CD4-positive, alpha-beta T cell treated with Interleukin-2 at 100 ng/mL for 4 hours (primary cell): Measurements from ENCODE around the gene NISCH.
"Not testable (repeated sequence)": the region's sequence is repeated elsewhere in the genome, so short reads cannot be mapped to it uniquely, and the experiment has no call there.

Source experiments
- DNase-seq: peaks from one replicate; pipeline ENCODE4 v3.0.0-alpha.2; 2020; ENCODE audit warnings: low spot score

Gene NISCH

DNA sequence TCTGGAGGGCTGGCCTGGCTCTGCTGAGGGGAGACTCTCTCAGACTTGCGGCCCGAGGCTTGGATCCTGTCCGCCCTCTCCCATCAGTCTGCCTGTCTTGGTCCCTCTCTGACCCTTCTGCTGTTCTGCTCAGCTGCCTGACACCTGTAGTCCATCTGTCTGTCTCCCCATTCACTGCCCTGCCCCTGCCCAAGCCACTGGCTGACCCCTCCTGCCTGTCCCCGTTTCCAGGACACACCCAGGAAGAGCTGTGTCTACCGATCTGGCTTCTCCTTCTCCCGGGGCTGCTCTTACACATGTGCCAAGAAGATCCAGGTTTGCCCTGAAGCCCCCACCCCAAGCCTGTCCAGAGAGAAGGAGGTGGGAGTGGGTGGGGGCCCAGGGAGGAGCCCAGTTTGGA, 59.8 kb downstream of the NISCH start:
- no peak for DNase-seq

DNA sequence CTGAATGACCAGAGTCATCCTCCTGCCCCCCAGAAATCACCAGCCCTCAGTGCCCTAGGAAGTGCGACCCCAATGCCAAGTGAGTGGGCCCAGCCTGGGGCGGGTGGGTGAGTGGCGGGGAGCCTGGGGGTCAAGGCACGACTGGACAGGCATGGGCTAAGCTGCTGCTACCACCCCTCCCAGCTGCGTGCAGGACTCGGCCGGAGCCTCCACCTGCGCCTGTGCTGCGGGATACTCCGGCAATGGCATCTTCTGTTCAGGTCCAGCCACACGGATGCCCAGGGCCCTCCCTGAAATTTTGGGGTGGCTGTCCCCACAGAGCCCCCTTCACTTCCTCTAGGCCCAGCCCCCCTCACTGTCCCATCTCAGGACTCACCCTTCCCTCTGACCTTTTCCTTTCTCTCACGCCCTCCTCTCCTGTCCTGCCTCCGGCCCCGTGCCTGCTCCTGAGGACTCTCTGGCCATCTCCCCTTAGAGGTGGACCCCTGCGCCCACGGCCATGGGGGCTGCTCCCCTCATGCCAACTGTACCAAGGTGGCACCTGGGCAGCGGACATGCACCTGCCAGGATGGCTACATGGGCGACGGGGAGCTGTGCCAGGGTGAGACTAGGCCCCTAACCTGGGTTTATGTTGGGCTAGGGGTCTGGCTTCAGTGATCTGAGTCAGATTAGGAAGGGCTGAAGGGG, 61.2 kb downstream of the NISCH start:
- no peak for DNase-seq

GRCh38 chr3:52517796-52518722, 62.7 kb downstream of the NISCH start:
- DNase-seq = no peak

DNA sequence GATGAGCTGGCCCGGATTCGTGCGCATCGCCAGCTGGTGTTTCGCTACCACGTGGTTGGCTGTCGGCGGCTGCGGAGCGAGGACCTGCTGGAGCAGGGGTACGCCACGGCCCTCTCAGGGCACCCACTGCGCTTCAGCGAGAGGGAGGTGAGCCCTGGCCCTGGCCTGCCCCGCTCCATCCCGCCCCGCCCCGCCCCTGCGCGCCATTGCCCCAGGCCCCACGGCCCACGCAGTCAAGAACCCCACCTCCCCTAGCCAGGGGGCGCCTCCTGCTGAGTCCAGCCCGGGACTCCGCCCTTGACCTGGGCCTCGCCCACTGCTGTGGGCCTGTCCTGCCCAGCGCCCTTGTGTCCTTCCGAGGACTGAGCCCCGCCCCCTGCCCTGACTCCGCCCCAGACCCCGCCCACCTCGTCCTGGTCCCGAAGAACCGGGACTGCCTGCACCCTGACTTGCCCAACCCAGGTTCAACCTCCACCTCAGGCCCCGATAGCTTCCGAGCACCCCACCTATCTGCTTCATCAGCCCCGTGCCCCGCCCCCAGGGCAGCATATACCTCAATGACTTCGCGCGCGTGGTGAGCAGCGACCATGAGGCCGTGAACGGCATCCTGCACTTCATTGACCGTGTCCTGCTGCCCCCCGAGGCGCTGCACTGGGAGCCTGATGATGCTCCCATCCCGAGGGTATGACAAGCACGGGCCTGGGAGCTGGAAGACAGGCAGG, 63.5 kb downstream of the NISCH start:
- DNase-seq = no peak

DNA sequence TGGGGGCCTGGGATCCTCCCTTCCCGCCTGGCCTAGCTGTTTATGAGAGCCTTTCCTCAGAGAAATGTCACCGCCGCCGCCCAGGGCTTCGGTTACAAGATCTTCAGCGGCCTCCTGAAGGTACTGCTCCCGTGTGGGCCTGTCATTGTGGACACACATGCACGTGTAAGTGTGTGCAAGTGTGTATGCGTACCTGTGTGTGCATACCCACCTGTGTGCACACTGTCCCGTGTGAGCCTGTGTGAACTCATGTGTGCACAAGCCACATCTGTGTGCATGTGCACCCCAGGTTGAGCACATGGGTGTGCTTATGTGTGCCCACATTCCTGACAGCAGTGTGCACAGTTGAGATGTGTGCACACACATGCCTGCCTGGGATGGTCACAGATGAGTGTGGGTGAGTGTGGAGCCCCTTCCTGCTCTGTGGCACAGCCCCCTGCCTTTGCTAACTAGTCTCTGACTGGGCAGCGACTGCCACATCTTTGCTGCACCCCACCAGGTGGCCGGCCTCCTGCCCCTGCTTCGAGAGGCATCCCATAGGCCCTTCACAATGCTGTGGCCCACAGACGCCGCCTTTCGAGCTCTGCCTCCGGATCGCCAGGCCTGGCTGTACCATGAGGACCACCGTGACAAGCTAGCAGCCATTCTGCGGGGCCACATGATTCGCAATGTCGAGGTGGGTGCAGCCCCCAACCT, 64.2 kb downstream of the NISCH start:
- no peak for DNase-seq

DNA sequence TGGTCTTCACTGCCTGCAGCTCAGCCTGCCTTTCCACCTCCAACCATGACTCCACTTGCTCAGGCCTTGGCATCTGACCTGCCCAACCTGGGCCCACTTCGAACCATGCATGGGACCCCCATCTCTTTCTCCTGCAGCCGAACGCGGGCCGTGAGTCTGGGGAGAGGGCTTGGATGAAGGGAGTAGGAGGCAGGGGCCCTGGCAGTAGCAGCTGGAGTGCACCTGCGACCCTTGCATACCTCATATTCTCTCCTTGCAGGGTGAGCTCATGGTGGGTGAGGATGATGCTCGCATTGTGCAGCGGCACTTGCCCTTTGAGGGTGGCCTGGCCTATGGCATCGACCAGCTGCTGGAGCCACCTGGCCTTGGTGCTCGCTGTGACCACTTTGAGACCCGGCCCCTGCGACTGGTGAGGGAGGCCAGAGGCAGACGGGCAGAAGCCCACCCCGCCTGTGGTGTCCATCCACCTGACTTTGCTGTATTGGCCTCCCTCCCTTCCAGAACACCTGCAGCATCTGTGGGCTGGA, 64.8 kb downstream of the NISCH start:
- no peak for DNase-seq

DNA sequence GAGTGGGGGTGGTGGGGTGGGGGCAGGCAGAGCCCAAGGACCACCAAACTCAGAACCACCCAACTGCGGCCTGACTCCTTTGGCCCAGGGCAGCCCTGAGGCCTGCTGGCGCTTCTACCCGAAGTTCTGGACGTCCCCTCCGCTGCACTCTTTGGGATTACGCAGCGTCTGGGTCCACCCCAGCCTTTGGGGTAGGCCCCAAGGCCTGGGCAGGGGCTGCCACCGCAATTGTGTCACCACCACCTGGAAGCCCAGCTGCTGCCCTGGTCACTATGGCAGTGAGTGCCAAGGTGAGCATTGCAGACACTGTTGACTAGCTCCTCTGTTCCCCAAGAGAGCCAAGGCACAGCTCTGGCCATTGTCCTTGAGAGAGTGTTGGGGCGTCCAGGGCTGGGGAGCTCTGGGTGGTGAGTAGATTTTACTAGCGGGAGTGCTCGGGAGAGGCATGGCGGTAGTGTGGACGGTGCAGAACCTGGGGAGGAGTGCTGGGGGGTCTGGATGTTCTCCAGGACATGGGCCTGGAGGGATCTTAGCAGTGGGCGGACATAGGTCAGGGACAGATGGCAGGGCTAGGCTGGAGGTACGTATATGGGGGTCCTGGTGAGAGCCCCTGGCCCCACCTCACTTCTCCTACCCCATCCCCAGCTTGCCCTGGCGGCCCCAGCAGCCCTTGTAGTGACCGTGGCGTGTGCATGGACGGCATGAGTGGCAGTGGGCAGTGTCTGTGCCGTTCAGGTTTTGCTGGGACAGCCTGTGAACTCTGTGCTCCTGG, 65.5 kb downstream of the NISCH start:
- no peak for DNase-seq

- no peak for DNase-seq
These were observed 66.1 kb downstream of the NISCH start for GRCh38 chr3:52521488-52521824.

DNA sequence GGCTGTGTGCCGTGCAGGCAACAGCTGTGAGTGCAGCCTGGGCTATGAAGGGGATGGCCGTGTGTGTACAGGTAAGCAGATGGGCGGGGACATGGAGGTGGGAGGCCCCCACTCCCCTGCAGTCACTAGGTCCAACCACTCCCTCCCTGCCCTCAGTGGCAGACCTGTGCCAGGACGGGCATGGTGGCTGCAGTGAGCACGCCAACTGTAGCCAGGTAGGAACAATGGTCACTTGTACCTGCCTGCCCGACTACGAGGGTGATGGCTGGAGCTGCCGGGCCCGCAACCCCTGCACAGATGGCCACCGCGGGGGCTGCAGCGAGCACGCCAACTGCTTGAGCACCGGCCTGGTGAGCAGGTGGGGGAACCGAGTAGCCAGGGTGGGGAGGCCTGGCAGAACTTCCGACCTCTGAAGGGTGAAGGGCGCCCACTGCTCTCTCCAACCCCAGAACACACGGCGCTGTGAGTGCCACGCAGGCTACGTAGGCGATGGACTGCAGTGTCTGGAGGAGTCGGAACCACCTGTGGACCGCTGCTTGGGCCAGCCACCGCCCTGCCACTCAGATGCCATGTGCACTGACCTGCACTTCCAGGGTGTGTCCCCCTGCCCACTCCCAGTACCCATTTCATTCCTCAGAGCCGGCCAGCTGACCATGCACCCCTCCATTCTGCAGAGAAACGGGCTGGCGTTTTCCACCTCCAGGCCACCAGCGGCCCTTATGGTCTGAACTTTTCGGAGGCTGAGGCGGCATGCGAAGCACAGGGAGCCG, 66.7 kb downstream of the NISCH start:
- no peak for DNase-seq

DNA sequence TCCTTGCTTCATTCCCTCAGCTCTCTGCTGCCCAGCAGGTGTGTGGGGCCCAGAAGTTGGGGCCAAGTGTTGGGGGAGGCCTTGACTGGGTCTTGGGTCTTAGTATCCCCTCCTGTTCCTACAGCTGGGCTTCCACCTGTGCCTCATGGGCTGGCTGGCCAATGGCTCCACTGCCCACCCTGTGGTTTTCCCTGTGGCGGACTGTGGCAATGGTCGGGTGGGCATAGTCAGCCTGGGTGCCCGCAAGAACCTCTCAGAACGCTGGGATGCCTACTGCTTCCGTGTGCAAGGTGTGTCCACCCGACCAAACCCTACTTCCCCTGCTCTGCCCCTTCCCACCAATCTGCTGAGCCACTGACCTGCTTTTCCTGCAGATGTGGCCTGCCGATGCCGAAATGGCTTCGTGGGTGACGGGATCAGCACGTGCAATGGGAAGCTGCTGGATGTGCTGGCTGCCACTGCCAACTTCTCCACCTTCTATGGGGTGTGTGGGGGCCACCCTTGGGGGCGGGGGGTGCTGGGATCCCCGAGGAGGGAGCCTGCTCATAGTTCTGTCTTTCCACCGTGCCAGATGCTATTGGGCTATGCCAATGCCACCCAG, 67.3 kb downstream of the NISCH start:
- no peak for DNase-seq

GRCh38 chr3:52523386-52524257, 68.2 kb downstream of the NISCH start:
- no peak for DNase-seq

GRCh38 chr3:52524258-52524751, 68.9 kb downstream of the NISCH start:
- no peak for DNase-seq

GRCh38 chr3:52524752-52525679, 69.6 kb downstream of the NISCH start:
- DNase-seq = no peak

- DNase-seq = no peak
These were observed 70.5 kb downstream of the NISCH start for GRCh38 chr3:52525680-52526561.

- not testable (repeated sequence) for DNase-seq
These were observed 71.3 kb downstream of the NISCH start for GRCh38 chr3:52526671-52527038.

GRCh38 chr3:52527039-52527731, 71.8 kb downstream of the NISCH start:
- DNase-seq = no peak
